GM10847 (cell line): ENCODE measurements around the gene RBM15B.

Experiments
- POLR2A ChIP-seq: IDR thresholded peaks from 2 replicates; pipeline ENCODE4 v1.6.1; 2011; ENCODE audit not compliant: insufficient read length; ENCODE audit errors: extremely low read depth

Gene RBM15B

GRCh38 chr3:51400166-51400565 lies 9.1 kb downstream of the RBM15B start:
- TF ChIP-seq POLR2A = no peak

- no peak for TF ChIP-seq POLR2A
These were observed 10.7 kb downstream of the RBM15B start for GRCh38 chr3:51401735-51402134.

- TF ChIP-seq POLR2A = no peak
These were observed 12.6 kb downstream of the RBM15B start for GRCh38 chr3:51403675-51404074.

GRCh38 chr3:51408021-51408420 lies 16.9 kb downstream of the RBM15B start:
- TF ChIP-seq POLR2A = no peak

GRCh38 chr3:51408813-51409212 lies 17.7 kb downstream of the RBM15B start:
- TF ChIP-seq POLR2A = no peak

GRCh38 chr3:51422211-51422610 lies 31.1 kb downstream of the RBM15B start:
- TF ChIP-seq POLR2A = no peak

- TF ChIP-seq POLR2A = no peak
These were observed 35.8 kb downstream of the RBM15B start for GRCh38 chr3:51426921-51427320.

GRCh38 chr3:51429138-51429537 lies 38.1 kb downstream of the RBM15B start:
- TF ChIP-seq POLR2A = no peak

- TF ChIP-seq POLR2A = no peak
These were observed 43.0 kb downstream of the RBM15B start for GRCh38 chr3:51434110-51434509.

- TF ChIP-seq POLR2A = no peak
These were observed 43.8 kb downstream of the RBM15B start for GRCh38 chr3:51434746-51435327.

GRCh38 chr3:51436998-51437639 lies 46.0 kb downstream of the RBM15B start:
- no peak for TF ChIP-seq POLR2A

- no peak for TF ChIP-seq POLR2A
These were observed 50.4 kb downstream of the RBM15B start for GRCh38 chr3:51441282-51442030.

- no peak for TF ChIP-seq POLR2A
These were observed 54.6 kb downstream of the RBM15B start for GRCh38 chr3:51445544-51446280.
